22Rv1 (cell line): Measurements from ENCODE around the gene CAMSAP1.

Source experiments
- ZFX ChIP-seq: fragments of 450-650 bp; IDR thresholded peaks from 2 replicates; pipeline ENCODE4 v1.6.1; 2017; ENCODE audit warnings: antibody characterized with exemption, borderline replicate concordance
- TF ChIP-seq, protein P1 (sequence below): fragments of 450-650 bp; IDR thresholded peaks from 2 replicates; pipeline ENCODE4 v1.5.1; 2017; ENCODE audit warnings: mild to moderate bottlenecking

GRCh38 chr9:135908093-135908753 is 877 bp upstream of the CAMSAP1 start:
- TF ChIP-seq, protein P1, sequence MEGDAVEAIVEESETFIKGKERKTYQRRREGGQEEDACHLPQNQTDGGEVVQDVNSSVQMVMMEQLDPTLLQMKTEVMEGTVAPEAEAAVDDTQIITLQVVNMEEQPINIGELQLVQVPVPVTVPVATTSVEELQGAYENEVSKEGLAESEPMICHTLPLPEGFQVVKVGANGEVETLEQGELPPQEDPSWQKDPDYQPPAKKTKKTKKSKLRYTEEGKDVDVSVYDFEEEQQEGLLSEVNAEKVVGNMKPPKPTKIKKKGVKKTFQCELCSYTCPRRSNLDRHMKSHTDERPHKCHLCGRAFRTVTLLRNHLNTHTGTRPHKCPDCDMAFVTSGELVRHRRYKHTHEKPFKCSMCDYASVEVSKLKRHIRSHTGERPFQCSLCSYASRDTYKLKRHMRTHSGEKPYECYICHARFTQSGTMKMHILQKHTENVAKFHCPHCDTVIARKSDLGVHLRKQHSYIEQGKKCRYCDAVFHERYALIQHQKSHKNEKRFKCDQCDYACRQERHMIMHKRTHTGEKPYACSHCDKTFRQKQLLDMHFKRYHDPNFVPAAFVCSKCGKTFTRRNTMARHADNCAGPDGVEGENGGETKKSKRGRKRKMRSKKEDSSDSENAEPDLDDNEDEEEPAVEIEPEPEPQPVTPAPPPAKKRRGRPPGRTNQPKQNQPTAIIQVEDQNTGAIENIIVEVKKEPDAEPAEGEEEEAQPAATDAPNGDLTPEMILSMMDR, result no peak
- no peak for TF ChIP-seq ZFX
